WTC11 (cell line): ENCODE data around the gene ZNF581. TPM values are rescaled to one million over a fixed set of nuclear protein-coding genes. Genes with fewer than 3 reads are reported as not detected.

ENCODE experiments used
- ATAC-seq: fragments of 200-7000 bp; cut with Tn5 transposase; 2 replicates; pipeline ENCODE4 v1.10.0; 2021; ENCODE audit warnings: mild to moderate bottlenecking, moderate library complexity
- CTCF ChIA-PET: fragments of 300-600 bp; sonication (Branson Sonifier 250); formaldehyde crosslinking; loops from one replicate; lab custom pipeline; 2021; ENCODE audit warnings: antibody characterized with exemption; lab: Charles Lee
- POLR2A ChIA-PET: fragments of 350-600 bp; sonication (Branson Sonifier 250); formaldehyde crosslinking; loops from one replicate; lab custom pipeline; 2021; ENCODE audit warnings: antibody characterized with exemption; lab: Charles Lee
- DNase-seq: peaks from one replicate; pipeline ENCODE4 v3.0.0; 2021; ENCODE audit warnings: low spot score
- H3K27ac Mint-ChIP-seq: 2 replicates; pipeline ENCODE4 v1.8.0; 2021; ENCODE audit warnings: mixed read lengths
- H3K27me3 Mint-ChIP-seq: 2 replicates; pipeline ENCODE4 v1.8.0; 2021; ENCODE audit warnings: low read depth, mild to moderate bottlenecking, moderate library complexity, mixed read lengths
- H3K36me3 Mint-ChIP-seq: 2 replicates; pipeline ENCODE4 v1.8.0; 2021; ENCODE audit warnings: mixed read lengths
- H3K4me1 Mint-ChIP-seq: 2 replicates; pipeline ENCODE4 v1.8.0; 2022; ENCODE audit warnings: mixed read lengths
- H3K4me3 Mint-ChIP-seq: 2 replicates; pipeline ENCODE4 v1.8.0; 2021; ENCODE audit warnings: mild to moderate bottlenecking, moderate library complexity, mixed read lengths
- H3K9me3 Mint-ChIP-seq: 2 replicates; pipeline ENCODE4 v1.8.0; 2021; ENCODE audit warnings: mixed read lengths
- CREM ChIP-seq: sonication (generic); formaldehyde crosslinking; IDR thresholded peaks from 2 replicates; pipeline ENCODE4 v1.8.1; 2022; ENCODE audit warnings: mild to moderate bottlenecking, missing genetic modification reagents, moderate library complexity
- ESRRA ChIP-seq: sonication (generic); formaldehyde crosslinking; IDR thresholded peaks from 2 replicates; pipeline ENCODE4 v1.8.1; 2022; ENCODE audit warnings: mild to moderate bottlenecking, missing genetic modification reagents, borderline replicate concordance
- ETV6 ChIP-seq: sonication (generic); formaldehyde crosslinking; IDR thresholded peaks from 2 replicates; pipeline ENCODE4 v1.8.1; 2022; ENCODE audit warnings: mild to moderate bottlenecking, missing genetic modification reagents
- FOXK1 ChIP-seq: sonication (generic); formaldehyde crosslinking; IDR thresholded peaks from 2 replicates; pipeline ENCODE4 v1.8.0; 2022; ENCODE audit warnings: mild to moderate bottlenecking, moderate library complexity, missing genetic modification reagents
- FOXP1 ChIP-seq: sonication (generic); formaldehyde crosslinking; IDR thresholded peaks from 2 replicates; pipeline ENCODE4 v1.8.0; 2022; ENCODE audit warnings: missing genetic modification reagents, mild to moderate bottlenecking, moderate library complexity, borderline replicate concordance
- MYBL2 ChIP-seq: sonication (generic); formaldehyde crosslinking; IDR thresholded peaks from 2 replicates; pipeline ENCODE4 v1.8.1; 2023; ENCODE audit warnings: mild to moderate bottlenecking, moderate library complexity, missing genetic modification reagents
- NR2C2 ChIP-seq: sonication (generic); formaldehyde crosslinking; IDR thresholded peaks from 2 replicates; pipeline ENCODE4 v1.8.0; 2022; ENCODE audit warnings: mild to moderate bottlenecking, missing genetic modification reagents
- PRRX2 ChIP-seq: fragments of 250-450 bp; sonication (Bioruptor Pico); IDR thresholded peaks from 2 replicates; pipeline ENCODE4 v1.8.0; 2021; ENCODE audit warnings: mild to moderate bottlenecking
- RORB ChIP-seq: fragments of 250-450 bp; sonication (Bioruptor Pico); IDR thresholded peaks from 2 replicates; pipeline ENCODE4 v1.9.0; 2021; ENCODE audit warnings: mild to moderate bottlenecking
- TP53 ChIP-seq: sonication (generic); formaldehyde crosslinking; IDR thresholded peaks from 2 replicates; pipeline ENCODE4 v1.8.1; 2023; ENCODE audit warnings: mild to moderate bottlenecking, missing genetic modification reagents
- ZNF416 ChIP-seq: fragments of 250-450 bp; sonication (Bioruptor Pico); IDR thresholded peaks from 2 replicates; pipeline ENCODE4 v1.9.0; 2021; ENCODE audit warnings: mild to moderate bottlenecking, inconsistent platforms
- ZNF423 ChIP-seq: fragments of 250-450 bp; sonication (Bioruptor Pico); IDR thresholded peaks from 2 replicates; pipeline ENCODE4 v2.1.2; 2022; ENCODE audit warnings: mild to moderate bottlenecking, moderate library complexity
- total RNA-seq: library from RNA; stranded (reverse); gene quantifications from 3 replicates; pipeline ENCODE4 v1.2.3, GENCODE V29; 2021
- TF ChIP-seq, protein P1 (sequence below): sonication (generic); formaldehyde crosslinking; IDR thresholded peaks from 2 replicates; pipeline ENCODE4 v1.8.0; 2023; ENCODE audit warnings: mild to moderate bottlenecking, missing genetic modification reagents
- TF ChIP-seq, protein P2 (sequence below): sonication (generic); formaldehyde crosslinking; IDR thresholded peaks from 2 replicates; pipeline ENCODE4 v1.8.0; 2022; ENCODE audit warnings: mild to moderate bottlenecking, missing genetic modification reagents
- TF ChIP-seq, protein P3 (sequence below): sonication (generic); formaldehyde crosslinking; IDR thresholded peaks from 2 replicates; pipeline ENCODE4 v1.8.0; 2023; ENCODE audit warnings: missing genetic modification reagents, mild to moderate bottlenecking, borderline replicate concordance
- TF ChIP-seq, protein P4 (sequence below): sonication (generic); formaldehyde crosslinking; IDR thresholded peaks from 2 replicates; pipeline ENCODE4 v1.8.0; 2022; ENCODE audit warnings: mild to moderate bottlenecking, missing genetic modification reagents
- TF ChIP-seq, protein P5 (sequence below): sonication (generic); formaldehyde crosslinking; IDR thresholded peaks from 2 replicates; pipeline ENCODE4 v1.8.1; 2023; ENCODE audit warnings: mild to moderate bottlenecking, missing genetic modification reagents, moderate library complexity
- TF ChIP-seq, protein P6 (sequence below): fragments of 200-600 bp; IDR thresholded peaks from 2 replicates; pipeline ENCODE4 v1.8.0; 2022; ENCODE audit warnings: antibody characterized with exemption
- TF ChIP-seq, protein P7 (sequence below): sonication (generic); formaldehyde crosslinking; IDR thresholded peaks from 2 replicates; pipeline ENCODE4 v1.8.0; 2022; ENCODE audit warnings: missing genetic modification reagents
- TF ChIP-seq, protein P8 (sequence below): fragments of 250-450 bp; sonication (Bioruptor Pico); IDR thresholded peaks from 2 replicates; pipeline ENCODE4 v1.9.0; 2021; ENCODE audit warnings: moderate library complexity, mild to moderate bottlenecking, inconsistent platforms, borderline replicate concordance

The ZNF581 gene
- total RNA-seq, 1 experiment from 2014 or later = 100 TPM

DNA sequence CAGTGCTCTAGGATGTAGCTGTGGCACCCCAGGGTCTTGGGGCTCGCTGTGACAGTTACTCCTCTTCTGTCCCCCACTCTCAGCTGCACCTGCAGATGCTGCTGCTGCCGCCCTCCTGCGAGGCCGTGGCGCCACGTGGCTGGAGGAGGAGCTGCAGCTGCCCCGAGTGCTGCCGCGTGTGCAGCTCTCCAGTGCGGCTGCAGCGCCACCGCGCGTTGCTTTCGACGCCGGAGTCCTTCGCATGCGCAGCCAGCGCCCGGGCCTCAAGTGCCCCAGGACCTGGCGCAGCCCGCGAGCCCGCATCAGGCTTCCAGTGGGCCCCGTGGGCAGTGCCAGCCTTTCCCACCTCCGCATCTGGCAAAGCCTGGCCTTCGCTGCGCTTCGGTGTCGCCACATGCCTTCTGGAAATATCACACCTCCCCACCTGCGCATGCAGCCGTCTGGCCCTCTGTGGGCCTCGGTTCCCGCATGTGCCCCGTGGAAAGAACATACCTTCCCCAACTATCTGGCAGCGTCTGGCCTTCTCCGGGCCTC is 3.3 kb upstream of the ZNF581 start:
- Mint-ChIP-seq H3K27me3 (peaks cover 9% of the 10 kb centered on the region), H3K4me3 (peak overlapping the region; percentile 70), H3K36me3 (peaks cover 13% of the 10 kb centered on the region), H3K27ac (peak overlapping the region; percentile 92), H3K4me1 (peaks cover 35% of the 10 kb centered on the region), H3K9me3 (peaks cover 4% of the 10 kb centered on the region)
- CTCF ChIA-PET = interaction anchor here (1.0 to 2.1 kb wide), 7 partner anchors 13 to 178 kb away, joined by 3 to 17 read pairs (median 5); partner anchors contain the start of genes FIZ1 and U2AF2
- ATAC-seq = no peak
- peak; percentile 54 for DNase-seq
- POLR2A ChIA-PET = interaction anchor here (0.5 to 1.0 kb wide), 3 partner anchors 14 to 1439 kb away, joined by 3 to 4 read pairs (median 3); partner anchors contain the start of gene RPS9
- TF ChIP-seq, protein P1, sequence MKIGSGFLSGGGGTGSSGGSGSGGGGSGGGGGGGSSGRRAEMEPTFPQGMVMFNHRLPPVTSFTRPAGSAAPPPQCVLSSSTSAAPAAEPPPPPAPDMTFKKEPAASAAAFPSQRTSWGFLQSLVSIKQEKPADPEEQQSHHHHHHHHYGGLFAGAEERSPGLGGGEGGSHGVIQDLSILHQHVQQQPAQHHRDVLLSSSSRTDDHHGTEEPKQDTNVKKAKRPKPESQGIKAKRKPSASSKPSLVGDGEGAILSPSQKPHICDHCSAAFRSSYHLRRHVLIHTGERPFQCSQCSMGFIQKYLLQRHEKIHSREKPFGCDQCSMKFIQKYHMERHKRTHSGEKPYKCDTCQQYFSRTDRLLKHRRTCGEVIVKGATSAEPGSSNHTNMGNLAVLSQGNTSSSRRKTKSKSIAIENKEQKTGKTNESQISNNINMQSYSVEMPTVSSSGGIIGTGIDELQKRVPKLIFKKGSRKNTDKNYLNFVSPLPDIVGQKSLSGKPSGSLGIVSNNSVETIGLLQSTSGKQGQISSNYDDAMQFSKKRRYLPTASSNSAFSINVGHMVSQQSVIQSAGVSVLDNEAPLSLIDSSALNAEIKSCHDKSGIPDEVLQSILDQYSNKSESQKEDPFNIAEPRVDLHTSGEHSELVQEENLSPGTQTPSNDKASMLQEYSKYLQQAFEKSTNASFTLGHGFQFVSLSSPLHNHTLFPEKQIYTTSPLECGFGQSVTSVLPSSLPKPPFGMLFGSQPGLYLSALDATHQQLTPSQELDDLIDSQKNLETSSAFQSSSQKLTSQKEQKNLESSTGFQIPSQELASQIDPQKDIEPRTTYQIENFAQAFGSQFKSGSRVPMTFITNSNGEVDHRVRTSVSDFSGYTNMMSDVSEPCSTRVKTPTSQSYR (CRISPR knock-in tag) = peak; percentile 83; the same call in 1 of the 2 replicates
- TF ChIP-seq, protein P2, sequence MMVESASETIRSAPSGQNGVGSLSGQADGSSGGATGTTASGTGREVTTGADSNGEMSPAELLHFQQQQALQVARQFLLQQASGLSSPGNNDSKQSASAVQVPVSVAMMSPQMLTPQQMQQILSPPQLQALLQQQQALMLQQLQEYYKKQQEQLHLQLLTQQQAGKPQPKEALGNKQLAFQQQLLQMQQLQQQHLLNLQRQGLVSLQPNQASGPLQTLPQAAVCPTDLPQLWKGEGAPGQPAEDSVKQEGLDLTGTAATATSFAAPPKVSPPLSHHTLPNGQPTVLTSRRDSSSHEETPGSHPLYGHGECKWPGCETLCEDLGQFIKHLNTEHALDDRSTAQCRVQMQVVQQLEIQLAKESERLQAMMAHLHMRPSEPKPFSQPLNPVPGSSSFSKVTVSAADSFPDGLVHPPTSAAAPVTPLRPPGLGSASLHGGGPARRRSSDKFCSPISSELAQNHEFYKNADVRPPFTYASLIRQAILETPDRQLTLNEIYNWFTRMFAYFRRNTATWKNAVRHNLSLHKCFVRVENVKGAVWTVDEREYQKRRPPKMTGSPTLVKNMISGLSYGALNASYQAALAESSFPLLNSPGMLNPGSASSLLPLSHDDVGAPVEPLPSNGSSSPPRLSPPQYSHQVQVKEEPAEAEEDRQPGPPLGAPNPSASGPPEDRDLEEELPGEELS (CRISPR knock-in tag) = peak; percentile 98
- TF ChIP-seq, protein P3, sequence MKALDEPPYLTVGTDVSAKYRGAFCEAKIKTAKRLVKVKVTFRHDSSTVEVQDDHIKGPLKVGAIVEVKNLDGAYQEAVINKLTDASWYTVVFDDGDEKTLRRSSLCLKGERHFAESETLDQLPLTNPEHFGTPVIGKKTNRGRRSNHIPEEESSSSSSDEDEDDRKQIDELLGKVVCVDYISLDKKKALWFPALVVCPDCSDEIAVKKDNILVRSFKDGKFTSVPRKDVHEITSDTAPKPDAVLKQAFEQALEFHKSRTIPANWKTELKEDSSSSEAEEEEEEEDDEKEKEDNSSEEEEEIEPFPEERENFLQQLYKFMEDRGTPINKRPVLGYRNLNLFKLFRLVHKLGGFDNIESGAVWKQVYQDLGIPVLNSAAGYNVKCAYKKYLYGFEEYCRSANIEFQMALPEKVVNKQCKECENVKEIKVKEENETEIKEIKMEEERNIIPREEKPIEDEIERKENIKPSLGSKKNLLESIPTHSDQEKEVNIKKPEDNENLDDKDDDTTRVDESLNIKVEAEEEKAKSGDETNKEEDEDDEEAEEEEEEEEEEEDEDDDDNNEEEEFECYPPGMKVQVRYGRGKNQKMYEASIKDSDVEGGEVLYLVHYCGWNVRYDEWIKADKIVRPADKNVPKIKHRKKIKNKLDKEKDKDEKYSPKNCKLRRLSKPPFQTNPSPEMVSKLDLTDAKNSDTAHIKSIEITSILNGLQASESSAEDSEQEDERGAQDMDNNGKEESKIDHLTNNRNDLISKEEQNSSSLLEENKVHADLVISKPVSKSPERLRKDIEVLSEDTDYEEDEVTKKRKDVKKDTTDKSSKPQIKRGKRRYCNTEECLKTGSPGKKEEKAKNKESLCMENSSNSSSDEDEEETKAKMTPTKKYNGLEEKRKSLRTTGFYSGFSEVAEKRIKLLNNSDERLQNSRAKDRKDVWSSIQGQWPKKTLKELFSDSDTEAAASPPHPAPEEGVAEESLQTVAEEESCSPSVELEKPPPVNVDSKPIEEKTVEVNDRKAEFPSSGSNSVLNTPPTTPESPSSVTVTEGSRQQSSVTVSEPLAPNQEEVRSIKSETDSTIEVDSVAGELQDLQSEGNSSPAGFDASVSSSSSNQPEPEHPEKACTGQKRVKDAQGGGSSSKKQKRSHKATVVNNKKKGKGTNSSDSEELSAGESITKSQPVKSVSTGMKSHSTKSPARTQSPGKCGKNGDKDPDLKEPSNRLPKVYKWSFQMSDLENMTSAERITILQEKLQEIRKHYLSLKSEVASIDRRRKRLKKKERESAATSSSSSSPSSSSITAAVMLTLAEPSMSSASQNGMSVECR = peak; percentile 97
- TF ChIP-seq, protein P4, sequence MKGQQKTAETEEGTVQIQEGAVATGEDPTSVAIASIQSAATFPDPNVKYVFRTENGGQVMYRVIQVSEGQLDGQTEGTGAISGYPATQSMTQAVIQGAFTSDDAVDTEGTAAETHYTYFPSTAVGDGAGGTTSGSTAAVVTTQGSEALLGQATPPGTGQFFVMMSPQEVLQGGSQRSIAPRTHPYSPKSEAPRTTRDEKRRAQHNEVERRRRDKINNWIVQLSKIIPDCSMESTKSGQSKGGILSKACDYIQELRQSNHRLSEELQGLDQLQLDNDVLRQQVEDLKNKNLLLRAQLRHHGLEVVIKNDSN (CRISPR knock-in tag) = peak; percentile 86
- TF ChIP-seq, protein P5, sequence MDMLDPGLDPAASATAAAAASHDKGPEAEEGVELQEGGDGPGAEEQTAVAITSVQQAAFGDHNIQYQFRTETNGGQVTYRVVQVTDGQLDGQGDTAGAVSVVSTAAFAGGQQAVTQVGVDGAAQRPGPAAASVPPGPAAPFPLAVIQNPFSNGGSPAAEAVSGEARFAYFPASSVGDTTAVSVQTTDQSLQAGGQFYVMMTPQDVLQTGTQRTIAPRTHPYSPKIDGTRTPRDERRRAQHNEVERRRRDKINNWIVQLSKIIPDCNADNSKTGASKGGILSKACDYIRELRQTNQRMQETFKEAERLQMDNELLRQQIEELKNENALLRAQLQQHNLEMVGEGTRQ = peak; percentile 69
- TF ChIP-seq, protein P6, sequence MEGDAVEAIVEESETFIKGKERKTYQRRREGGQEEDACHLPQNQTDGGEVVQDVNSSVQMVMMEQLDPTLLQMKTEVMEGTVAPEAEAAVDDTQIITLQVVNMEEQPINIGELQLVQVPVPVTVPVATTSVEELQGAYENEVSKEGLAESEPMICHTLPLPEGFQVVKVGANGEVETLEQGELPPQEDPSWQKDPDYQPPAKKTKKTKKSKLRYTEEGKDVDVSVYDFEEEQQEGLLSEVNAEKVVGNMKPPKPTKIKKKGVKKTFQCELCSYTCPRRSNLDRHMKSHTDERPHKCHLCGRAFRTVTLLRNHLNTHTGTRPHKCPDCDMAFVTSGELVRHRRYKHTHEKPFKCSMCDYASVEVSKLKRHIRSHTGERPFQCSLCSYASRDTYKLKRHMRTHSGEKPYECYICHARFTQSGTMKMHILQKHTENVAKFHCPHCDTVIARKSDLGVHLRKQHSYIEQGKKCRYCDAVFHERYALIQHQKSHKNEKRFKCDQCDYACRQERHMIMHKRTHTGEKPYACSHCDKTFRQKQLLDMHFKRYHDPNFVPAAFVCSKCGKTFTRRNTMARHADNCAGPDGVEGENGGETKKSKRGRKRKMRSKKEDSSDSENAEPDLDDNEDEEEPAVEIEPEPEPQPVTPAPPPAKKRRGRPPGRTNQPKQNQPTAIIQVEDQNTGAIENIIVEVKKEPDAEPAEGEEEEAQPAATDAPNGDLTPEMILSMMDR = no peak
- TF ChIP-seq RORB (CRISPR knock-in tag) (no peak), CREM (CRISPR knock-in tag) (0 out of 2 replicates have a peak, but pooled peaks have one; percentile 47), PRRX2 (CRISPR knock-in tag) (no peak), FOXK1 (CRISPR knock-in tag) (peak; percentile 92), MYBL2 (peak; percentile 67; the same call in 1 of the 2 replicates), TP53 (CRISPR knock-in tag) (peak; percentile 87), ZNF416 (CRISPR knock-in tag) (no peak), ZNF423 (CRISPR knock-in tag) (no peak), NR2C2 (peak; percentile 81; the same call in 1 of the 2 replicates), FOXP1 (CRISPR knock-in tag) (peak; percentile 86), ESRRA (CRISPR knock-in tag) (no peak), ETV6 (CRISPR knock-in tag) (peak; percentile 91)
- TF ChIP-seq, protein P7, sequence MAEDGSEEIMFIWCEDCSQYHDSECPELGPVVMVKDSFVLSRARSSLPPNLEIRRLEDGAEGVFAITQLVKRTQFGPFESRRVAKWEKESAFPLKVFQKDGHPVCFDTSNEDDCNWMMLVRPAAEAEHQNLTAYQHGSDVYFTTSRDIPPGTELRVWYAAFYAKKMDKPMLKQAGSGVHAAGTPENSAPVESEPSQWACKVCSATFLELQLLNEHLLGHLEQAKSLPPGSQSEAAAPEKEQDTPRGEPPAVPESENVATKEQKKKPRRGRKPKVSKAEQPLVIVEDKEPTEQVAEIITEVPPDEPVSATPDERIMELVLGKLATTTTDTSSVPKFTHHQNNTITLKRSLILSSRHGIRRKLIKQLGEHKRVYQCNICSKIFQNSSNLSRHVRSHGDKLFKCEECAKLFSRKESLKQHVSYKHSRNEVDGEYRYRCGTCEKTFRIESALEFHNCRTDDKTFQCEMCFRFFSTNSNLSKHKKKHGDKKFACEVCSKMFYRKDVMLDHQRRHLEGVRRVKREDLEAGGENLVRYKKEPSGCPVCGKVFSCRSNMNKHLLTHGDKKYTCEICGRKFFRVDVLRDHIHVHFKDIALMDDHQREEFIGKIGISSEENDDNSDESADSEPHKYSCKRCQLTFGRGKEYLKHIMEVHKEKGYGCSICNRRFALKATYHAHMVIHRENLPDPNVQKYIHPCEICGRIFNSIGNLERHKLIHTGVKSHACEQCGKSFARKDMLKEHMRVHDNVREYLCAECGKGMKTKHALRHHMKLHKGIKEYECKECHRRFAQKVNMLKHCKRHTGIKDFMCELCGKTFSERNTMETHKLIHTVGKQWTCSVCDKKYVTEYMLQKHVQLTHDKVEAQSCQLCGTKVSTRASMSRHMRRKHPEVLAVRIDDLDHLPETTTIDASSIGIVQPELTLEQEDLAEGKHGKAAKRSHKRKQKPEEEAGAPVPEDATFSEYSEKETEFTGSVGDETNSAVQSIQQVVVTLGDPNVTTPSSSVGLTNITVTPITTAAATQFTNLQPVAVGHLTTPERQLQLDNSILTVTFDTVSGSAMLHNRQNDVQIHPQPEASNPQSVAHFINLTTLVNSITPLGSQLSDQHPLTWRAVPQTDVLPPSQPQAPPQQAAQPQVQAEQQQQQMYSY (CRISPR knock-in tag) = peak; percentile 82
- TF ChIP-seq, protein P8, sequence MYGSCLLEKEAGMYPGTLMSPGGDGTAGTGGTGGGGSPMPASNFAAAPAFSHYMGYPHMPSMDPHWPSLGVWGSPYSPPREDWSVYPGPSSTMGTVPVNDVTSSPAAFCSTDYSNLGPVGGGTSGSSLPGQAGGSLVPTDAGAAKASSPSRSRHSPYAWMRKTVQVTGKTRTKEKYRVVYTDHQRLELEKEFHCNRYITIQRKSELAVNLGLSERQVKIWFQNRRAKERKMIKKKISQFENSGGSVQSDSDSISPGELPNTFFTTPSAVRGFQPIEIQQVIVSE = no peak
